NOMO-1 treated with dmso at 0.1 percent for 144 hours (cell line): Measurements from ENCODE around the gene HMGA1.
A peak's percentile ranks its signal among the peaks of the same experiment; 100 is the strongest.
"Not testable (repeated sequence)": the region's sequence is repeated elsewhere in the genome, so short reads cannot be mapped to it uniquely, and the experiment has no call there.

Experiments used
- DNase-seq: peaks from one replicate; lab custom pipeline; 2025; ENCODE audit not compliant: unreplicated experiment; lab: John Stamatoyannopoulos, UW

HMGA1 gene

DNA sequence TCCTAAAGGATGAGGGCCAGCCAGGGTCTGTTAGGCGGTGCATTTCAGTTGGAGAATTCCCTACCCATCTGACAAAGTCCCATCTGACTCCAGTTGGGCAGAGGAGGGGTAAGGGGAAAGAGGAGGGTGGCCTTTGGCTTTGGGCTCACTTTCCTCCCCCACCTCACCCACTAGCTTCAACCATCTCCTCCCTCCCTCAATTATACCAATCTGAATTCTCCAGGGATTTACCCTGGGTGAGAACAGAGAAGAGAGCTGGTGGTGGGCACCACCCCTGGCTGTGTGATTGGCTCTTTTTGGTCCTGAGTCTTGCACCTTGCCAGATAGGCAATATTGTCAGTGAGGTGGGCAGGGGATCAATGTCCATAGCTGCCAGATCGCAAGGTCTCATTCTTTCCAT, 3.2 kb downstream of the HMGA1 start:
- DNase-seq = no peak

DNA sequence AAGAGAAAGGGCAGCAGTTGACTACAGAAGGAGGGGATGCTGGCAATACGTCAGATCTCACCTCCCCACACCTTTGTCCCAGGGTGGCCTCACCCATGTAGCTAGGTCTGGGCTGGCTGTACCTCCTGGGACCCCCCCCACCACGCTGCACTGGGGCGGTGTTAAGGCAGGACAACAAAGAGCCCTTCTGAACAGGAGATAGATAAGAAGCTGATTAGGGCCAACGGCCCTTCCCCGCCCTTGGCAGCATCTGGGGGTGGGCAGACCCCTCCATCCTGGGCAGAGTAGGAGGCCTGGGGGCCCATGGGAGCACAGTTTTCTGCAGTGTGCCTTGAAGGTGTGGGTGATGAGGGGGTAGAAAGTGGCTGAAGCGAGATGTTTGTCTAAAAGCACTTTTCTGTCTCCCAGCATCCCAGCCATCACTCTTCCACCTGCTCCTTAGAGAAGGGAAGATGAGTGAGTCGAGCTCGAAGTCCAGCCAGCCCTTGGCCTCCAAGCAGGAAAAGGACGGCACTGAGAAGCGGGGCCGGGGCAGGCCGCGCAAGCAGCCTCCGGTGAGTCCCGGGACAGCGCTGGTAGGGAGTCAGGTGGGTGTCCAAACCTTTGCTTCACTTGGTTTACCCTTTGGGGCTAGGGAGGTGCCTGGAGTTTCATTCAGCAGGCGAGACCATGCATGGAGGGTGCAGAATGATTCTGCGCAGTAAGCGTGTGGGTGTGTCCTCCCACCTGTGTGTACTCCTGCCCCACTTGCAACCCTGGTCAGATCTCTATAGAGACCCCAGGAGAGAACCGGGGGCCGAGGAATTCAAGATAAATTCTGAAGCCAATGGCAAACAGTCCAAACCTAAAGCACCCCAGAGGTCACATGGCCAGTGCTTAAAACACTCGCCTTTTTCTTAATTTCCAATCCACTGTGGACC, 3.9 kb downstream of the HMGA1 start:
- DNase-seq = no peak

DNA sequence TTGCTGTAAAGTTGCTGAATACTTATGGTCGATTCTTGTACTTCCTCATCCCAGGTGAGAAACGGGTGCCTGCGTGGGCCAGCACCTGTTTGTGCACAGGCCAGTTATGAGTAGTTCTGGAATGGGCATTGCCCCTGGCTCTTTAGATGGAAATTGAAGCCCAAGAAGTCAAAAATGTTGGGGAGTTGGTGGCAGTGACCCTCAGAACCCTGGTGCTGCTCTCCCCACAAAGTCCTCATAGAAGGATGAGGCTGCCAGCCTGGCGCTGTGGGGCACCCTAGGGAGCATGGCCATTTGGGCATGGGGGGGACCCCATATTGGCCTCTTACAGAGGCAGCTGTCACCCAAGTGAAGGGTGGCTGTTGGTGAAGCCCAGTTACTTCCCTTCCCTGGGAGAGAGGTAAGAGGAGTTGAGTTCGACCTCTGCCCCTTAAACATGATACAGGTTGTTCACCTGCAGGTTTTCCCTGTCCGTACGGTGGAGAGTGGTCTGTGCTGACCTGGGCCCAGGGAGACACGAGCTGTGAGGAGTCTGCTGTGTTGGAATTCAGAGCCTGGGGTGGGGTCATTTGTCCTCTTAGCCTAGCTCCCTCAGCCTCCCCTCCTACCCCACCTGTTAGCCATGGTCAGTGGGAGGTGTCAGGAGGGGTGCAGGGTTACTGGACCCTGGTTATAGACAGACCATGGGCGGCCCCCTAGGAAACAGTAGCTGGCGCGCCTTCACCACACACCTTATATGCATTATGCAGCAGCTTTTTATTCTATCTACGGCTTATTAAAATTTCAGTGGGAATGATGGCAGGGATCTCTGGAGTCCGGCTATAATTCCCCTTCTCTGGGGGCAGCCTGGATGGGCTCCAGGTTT, 4.9 kb downstream of the HMGA1 start:
- DNase-seq = no peak

DNA sequence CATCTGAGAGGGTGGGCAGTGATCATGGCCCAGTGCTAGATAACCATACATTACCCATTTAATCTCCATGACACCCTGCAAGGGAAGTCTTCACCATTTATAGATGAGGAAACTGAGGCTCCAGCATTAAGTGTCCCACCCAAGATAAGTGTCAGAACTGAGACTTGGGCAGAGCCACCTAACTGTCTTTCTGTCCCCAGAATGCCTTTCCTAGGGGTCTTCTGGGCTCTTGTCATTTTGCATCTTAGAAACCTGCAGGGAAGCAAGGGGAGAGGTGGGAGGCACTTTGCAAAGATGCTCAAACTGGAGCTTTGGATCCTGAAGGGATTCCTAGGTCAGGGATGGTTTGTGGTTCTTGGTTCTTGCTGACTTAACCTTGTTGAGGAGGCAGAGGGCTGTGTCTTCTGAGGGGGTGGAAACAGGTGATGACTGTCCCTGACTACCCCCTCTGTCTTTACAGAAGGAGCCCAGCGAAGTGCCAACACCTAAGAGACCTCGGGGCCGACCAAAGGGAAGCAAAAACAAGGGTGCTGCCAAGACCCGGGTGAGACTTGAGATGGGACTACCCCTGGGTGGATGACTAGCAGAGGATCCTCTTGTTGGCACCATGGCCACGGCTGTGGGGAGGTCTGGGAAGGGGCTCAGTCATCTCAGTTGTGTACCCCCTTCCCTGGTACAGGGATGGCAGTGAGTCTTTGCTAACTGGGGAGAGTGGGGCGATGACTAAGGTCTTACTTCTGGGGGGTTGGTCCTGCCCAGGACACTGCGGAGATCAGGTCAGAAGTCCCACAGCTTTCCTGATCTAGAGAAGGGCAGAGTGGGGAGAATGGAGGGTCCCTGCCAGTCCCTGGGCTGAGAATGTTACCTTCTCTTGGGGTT, 5.8 kb downstream of the HMGA1 start:
- no peak for DNase-seq

- no peak for DNase-seq
Observed at GRCh38 chr6:34243131-34243771, 6.6 kb downstream of the HMGA1 start.

DNA sequence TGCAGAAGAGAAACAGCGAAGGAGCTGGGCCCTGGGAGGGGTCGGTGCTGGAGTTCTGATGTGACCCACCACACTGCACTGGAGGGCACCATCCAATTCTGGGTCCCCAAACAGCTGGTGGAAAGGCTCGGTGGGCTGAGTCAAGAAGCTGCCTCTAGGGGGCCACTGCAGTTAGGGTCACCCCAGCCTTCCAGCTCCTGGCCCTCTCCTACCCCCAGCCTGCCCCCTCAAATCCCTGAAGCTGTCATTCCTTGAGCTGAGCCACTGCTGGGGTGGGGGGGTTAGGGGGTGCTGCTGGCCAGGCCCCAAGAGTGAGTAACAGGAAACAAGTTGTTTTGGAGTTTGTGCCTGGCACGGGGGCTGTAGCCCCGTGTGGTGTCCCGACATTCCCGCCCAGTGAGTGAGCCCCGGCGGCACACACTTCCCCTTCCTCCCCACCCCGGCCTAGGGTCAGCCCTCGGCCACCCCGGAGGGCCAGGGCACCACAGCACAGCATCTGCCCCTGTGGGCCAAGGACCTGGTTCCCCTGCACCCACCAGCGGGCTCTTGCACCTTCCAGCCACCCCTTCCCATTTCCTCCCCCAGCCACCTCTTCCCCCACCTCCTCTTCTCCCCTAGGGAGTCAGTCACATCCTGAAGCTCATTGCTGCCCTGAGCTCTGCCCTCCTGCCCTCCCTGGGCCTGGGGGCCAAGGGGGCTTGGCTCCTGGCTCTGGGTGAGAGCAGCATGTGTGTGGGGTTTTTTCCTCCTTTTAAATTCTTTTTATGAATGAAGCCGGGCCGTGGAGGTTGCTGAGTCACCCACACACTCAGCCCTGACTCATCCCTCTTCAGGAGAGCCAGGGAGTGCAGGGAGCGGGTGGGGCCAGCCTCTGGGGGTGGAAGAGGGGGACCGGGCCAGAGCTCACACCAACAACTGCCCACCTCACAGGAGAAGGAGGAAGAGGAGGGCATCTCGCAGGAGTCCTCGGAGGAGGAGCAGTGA, 7.5 kb downstream of the HMGA1 start:
- DNase-seq = no peak

DNA sequence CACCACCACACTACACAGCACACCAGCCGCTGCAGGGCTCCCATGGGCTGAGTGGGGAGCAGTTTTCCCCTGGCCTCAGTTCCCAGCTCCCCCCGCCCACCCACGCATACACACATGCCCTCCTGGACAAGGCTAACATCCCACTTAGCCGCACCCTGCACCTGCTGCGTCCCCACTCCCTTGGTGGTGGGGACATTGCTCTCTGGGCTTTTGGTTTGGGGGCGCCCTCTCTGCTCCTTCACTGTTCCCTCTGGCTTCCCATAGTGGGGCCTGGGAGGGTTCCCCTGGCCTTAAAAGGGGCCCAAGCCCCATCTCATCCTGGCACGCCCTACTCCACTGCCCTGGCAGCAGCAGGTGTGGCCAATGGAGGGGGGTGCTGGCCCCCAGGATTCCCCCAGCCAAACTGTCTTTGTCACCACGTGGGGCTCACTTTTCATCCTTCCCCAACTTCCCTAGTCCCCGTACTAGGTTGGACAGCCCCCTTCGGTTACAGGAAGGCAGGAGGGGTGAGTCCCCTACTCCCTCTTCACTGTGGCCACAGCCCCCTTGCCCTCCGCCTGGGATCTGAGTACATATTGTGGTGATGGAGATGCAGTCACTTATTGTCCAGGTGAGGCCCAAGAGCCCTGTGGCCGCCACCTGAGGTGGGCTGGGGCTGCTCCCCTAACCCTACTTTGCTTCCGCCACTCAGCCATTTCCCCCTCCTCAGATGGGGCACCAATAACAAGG, 8.5 kb downstream of the HMGA1 start:
- DNase-seq = not testable (repeated sequence)

GRCh38 chr6:34245761-34246140, 9.1 kb downstream of the HMGA1 start:
- not testable (repeated sequence) for DNase-seq

DNA sequence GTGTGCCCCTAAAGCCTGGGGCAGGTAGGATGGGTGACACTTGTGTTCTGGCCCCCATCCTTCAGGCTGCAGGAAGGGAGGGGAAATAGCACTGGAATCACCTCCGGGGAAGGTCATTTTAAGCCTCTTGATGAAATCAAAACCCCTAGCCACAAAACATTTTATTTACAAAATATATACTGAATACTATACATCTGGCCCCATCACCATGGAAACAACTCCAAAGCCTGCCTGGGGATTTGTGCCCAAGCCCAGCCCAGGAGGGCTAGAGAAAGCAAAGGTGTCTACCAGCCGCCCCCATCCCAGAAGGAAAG, 9.5 kb downstream of the HMGA1 start:
- no peak for DNase-seq

- no peak for DNase-seq
Observed at GRCh38 chr6:34246563-34247391, 10.1 kb downstream of the HMGA1 start.

GRCh38 chr6:34247481-34248197, 11.0 kb downstream of the HMGA1 start:
- no peak for DNase-seq

- no peak for DNase-seq
Observed at GRCh38 chr6:34248198-34248726, 11.6 kb downstream of the HMGA1 start.

DNA sequence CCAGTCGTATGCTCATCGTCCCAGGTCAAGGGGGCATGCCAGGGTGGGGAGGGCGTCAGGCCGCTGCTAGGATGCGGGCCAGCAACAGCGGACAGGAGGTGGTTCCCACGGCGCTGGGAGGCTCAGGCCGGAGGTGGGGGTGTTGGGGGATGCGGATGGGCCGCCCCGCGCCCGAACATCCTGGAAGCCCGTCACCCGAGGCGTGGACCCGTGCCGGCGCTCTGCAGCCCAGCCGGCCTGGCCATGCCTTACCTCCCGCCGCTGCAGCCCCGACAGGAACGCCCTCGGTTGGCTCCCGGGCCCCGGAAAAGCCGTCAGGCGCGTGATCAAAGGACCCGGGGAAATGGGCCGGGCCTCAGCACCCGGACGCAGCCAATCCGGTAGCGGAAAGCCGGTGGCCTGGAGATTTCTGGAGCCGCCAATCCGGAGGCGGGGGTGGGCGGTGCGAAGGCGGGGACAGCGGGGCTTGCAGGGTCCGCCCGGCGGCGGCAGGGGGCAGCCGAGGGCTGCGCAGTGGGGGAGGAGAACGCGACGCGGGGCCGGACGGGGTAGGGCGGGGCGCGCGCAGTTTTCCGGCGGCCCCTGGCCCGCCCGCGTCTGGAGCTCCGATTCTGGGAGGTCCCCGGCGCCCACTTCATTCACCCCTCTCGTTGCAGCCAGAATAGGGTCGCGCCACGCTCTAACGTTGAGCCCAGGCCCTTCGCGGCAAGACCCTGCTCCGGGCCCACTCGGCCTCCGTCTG, 12.2 kb downstream of the HMGA1 start, which contains the start of gene SMIM29:
Gene SMIM29 (minus strand): TSS at position 280 of the 742 bp plus-strand sequence. CDS start 1,215 bp downstream, outside the sequence.
- peak; percentile 93 for DNase-seq

DNA sequence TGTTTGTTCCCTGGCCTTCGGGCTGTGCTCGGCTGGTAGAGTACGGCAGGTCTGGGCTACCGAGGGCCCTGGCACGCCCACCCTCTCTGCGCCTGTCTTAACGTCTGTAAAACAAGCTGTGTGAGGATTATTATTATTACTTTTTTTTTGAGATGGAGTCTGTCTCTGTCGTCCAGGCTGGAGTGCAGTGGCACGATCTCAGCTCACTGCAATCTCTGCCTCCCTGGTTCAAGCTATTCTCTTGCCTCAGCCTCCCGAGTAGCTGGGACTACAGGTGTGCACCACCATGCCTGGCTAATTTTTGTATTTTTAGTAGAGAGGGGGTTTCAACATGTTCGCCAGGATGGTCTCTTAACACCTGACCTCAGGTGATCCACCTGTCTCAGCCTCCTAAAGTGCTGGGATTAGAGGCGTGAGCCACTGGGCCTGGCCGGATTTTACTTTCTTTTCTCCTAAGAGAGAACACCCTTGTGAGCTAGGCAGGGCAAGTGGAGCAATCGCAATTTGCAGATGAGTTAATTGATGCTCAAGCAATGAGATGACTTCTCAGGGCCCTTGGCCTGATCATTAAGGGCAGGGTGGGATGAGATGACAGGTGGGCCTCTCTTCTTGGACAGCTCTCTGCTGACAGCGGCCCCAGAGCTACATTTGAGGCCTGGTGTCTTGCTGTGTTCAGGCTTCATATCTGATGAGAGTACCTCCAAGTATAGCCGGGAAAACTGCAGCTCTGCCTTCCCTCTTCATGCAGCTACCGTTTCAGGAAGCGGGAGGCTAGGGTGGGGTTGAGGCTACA, 13.0 kb downstream of the HMGA1 start:
- DNase-seq = no peak

- DNase-seq = not testable (repeated sequence)
Observed at GRCh38 chr6:34252395-34252794, 15.7 kb downstream of the HMGA1 start.
